Ascending aorta (tissue), 2 donors: ENCODE data around the gene OLR1. TPM values are rescaled to one million over a fixed set of nuclear protein-coding genes. Genes with fewer than 3 reads are reported as not detected.

Source experiments
- DNase-seq, 2 donors: peaks; one replicate each; pipeline ENCODE4 v3.0.0-alpha.2; 2019; ENCODE audit warnings: low spot score in 2 of 2
- H3K27ac ChIP-seq, 2 donors: fragments of 200-600 bp; sonication (generic); one replicate each; pipeline ENCODE4 v1.5.1; 2016 to 2017; ENCODE audit warnings: mild to moderate bottlenecking in 1 of 2
- H3K27me3 ChIP-seq: fragments of 200-600 bp; sonication (generic); one replicate; pipeline ENCODE4 v1.5.1; 2017
- H3K36me3 ChIP-seq, 2 donors: fragments of 200-600 bp; sonication (generic); one replicate each; pipeline ENCODE4 v1.5.1; 2016
- H3K4me1 ChIP-seq, 2 donors: fragments of 200-600 bp; sonication (generic); one replicate each; pipeline ENCODE4 v1.5.1; 2016 to 2017; ENCODE audit warnings: mild to moderate bottlenecking in 1 of 2
- H3K4me3 ChIP-seq, 2 donors: fragments of 200-600 bp; sonication (generic); one replicate each; pipeline ENCODE4 v1.5.1; 2016 to 2017; ENCODE audit warnings: mild to moderate bottlenecking in 1 of 2
- H3K9me3 ChIP-seq, 2 donors: fragments of 200-600 bp; sonication (generic); one replicate each; pipeline ENCODE4 v1.5.1; 2016
- CTCF ChIP-seq, 3 experiments: fragments of 200-600 bp in 2 of 3; fragments of 450-650 bp in 1 of 3; sonication (generic) in 2 of 3; IDR thresholded peaks; one replicate each; pipeline ENCODE4 v1.5.1; 2016 to 2019; ENCODE audit warnings: antibody characterized with exemption in 3 of 3, mild to moderate bottlenecking in 1 of 3, moderate library complexity in 1 of 3
- intact Hi-C: fragments of 100-400 bp; cut with DNase I; formaldehyde crosslinking; loops from one replicate; pipeline ENCODE4 v1.15.1; 2023
- total RNA-seq: library from RNA; depleted of rRNA; stranded (reverse); fragments of >200 nt; gene quantifications from one replicate; pipeline ENCODE4 v1.1.0, GENCODE V29; 2016

Gene OLR1
- total RNA-seq, 1 donor from 2014 or later = 2.1 TPM

GRCh38 chr12:10110256-10110844 is 61.6 kb downstream of the OLR1 start:
- no peak overlapping the region for H3K4me3 ChIP-seq
- H3K36me3 ChIP-seq = no peaks in the 10 kb centered on the region
- H3K4me1 ChIP-seq = no peaks in the 10 kb centered on the region
- no peak overlapping the region for H3K27ac ChIP-seq
- TF ChIP-seq CTCF (IDR thresholded peaks at IDR 0.05) = no peak
- H3K27me3 ChIP-seq = no peaks in the 10 kb centered on the region
- no peaks in the 10 kb centered on the region for H3K9me3 ChIP-seq
- no peak for DNase-seq
- intact Hi-C loops = no loop called here

Other genes starting within 250 kb of the OLR1 start
- not detected for gene CLEC2A, start 239.8 kb downstream of the OLR1 start, total RNA-seq
- gene CLEC12A, start 200.7 kb downstream of the OLR1 start, total RNA-seq = not detected
- gene CLEC1B, start 173.0 kb downstream of the OLR1 start, total RNA-seq = not detected
- not detected for gene CLEC12B, start 161.5 kb downstream of the OLR1 start, total RNA-seq
- gene CLEC9A, start 141.4 kb downstream of the OLR1 start, total RNA-seq = not detected
- 13.2 TPM for gene CLEC1A, start 73.1 kb downstream of the OLR1 start, total RNA-seq
- 6.0 TPM for gene CLEC7A, start 41.9 kb downstream of the OLR1 start, total RNA-seq
- not detected for gene TMEM52B, start 6.9 kb upstream of the OLR1 start, total RNA-seq
- 239 TPM for gene GABARAPL1, start 40.7 kb upstream of the OLR1 start, total RNA-seq
- gene KLRD1, start 135.7 kb upstream of the OLR1 start, total RNA-seq = 0.11 TPM
- gene KLRK1, start 217.9 kb upstream of the OLR1 start, total RNA-seq = not detected
- gene KLRC4, start 237.6 kb upstream of the OLR1 start, total RNA-seq = not detected
- gene KLRC3, start 248.5 kb upstream of the OLR1 start, total RNA-seq = not detected